K562 (cell line): Measurements from ENCODE around the gene PDK3. TPM values are rescaled to one million over a fixed set of nuclear protein-coding genes. Genes with fewer than 3 reads are reported as not detected.

Experiments
- ATAC-seq: fragments of 200-7000 bp; cut with Tn5 transposase; 3 replicates; pipeline ENCODE4 v1.9.1; 2020; ENCODE audit warnings: moderate library complexity
- BruUV-seq: library from RNA; stranded (reverse); fragments of 400-500 nt; replicated peaks from 2 replicates; lab custom pipeline; 2021; lab: Mats Ljungman, UMichigan
- CTCF ChIA-PET: fragments of 300-600 bp; formaldehyde crosslinking; extraction: SDS; loops from one replicate; lab custom pipeline; 2021; ENCODE audit warnings: low intra/inter-chr PET ratio; lab: Yijun Ruan, JAX
- POLR2A ChIA-PET: fragments of 300-600, 350-650 bp; sonication (Branson Sonifier 250); formaldehyde crosslinking; extraction: SDS; loops from one replicate; lab custom pipeline; 2021; ENCODE audit warnings: antibody characterized with exemption, inconsistent platforms; lab: Yijun Ruan, JAX
- DNase-seq, 4 experiments: peaks; one replicate each; pipeline versions ENCODE4 v3.0.0 to v3.0.0-alpha.2; 2011 to 2018; ENCODE audit warnings: low spot score in 3 of 4, mixed read lengths in 3 of 4; ENCODE audit errors: extremely low read depth in 1 of 4
- FAIRE-seq: peaks from 2 replicates; lab custom pipeline; 2011; peaks lifted over from hg19 to GRCh38; lab: Jason Lieb, UNC
- H2AFZ ChIP-seq: 2 replicates; pipeline ENCODE4 v1.6.0; 2011; ENCODE audit warnings: low read depth, low read length, control low read depth, inconsistent platforms
- H3K27ac ChIP-seq: fragments of 200-600 bp; 3 replicates; pipeline ENCODE4 v1.8.0; 2011; ENCODE audit warnings: low read depth, mild to moderate bottlenecking, control low read depth, inconsistent platforms, low read length, moderate library complexity, mixed read lengths; ENCODE audit errors: extremely low read depth
- H3K27me3 ChIP-seq, 2 experiments: fragments of 300-600 bp in 1 of 2; 2 replicates in 1 of 2; 3 replicates in 1 of 2; pipeline versions ENCODE4 v1.6.0 to v1.8.0; 2011; ENCODE audit warnings: inconsistent platforms in 2 of 2, low read length in 2 of 2, mild to moderate bottlenecking in 1 of 2, mixed read lengths in 1 of 2, moderate library complexity in 1 of 2; ENCODE audit not compliant: control insufficient read depth in 2 of 2, insufficient read depth in 2 of 2
- H3K36me3 ChIP-seq: fragments of 300-600 bp; 3 replicates; pipeline ENCODE4 v1.8.0; 2011; ENCODE audit warnings: mild to moderate bottlenecking, low read length, inconsistent platforms; ENCODE audit not compliant: control insufficient read depth, insufficient read depth
- H3K4me1 ChIP-seq, 2 experiments: fragments of 200-600 bp in 1 of 2; replicated peaks in 1 of 2; 2 replicates in 1 of 2; 3 replicates in 1 of 2; pipeline versions ENCODE4 v1.5.1 to v1.8.0; 2011; ENCODE audit warnings: inconsistent platforms in 2 of 2, low read length in 2 of 2, mild to moderate bottlenecking in 1 of 2, mixed read lengths in 1 of 2, moderate library complexity in 1 of 2; ENCODE audit not compliant: control insufficient read depth in 2 of 2, insufficient read depth in 2 of 2
- H3K4me2 ChIP-seq: 2 replicates; pipeline ENCODE4 v1.6.1; 2011; ENCODE audit warnings: low read length, control low read depth, inconsistent platforms, mixed read lengths; ENCODE audit not compliant: insufficient read depth
- H3K4me3 ChIP-seq: fragments of 200-600 bp; sonication (generic), shearing (Covaris generic); 2 replicates; pipeline ENCODE4 v1.5.1; 2016; ENCODE audit warnings: control low read depth, inconsistent platforms
- H3K79me2 ChIP-seq: fragments of 200-600 bp; 3 replicates; pipeline ENCODE4 v1.8.0; 2011; ENCODE audit warnings: low read length, inconsistent platforms; ENCODE audit not compliant: control insufficient read depth, insufficient read depth
- H3K9ac ChIP-seq, 2 experiments: 2 replicates each; pipeline versions ENCODE4 v1.6.0 to v1.6.1; 2011; ENCODE audit warnings: low read depth in 2 of 2, low read length in 2 of 2, control low read depth in 1 of 2, inconsistent platforms in 1 of 2, mild to moderate bottlenecking in 1 of 2, mixed read lengths in 1 of 2; ENCODE audit not compliant: insufficient read depth in 1 of 2
- H3K9me1 ChIP-seq: one replicate; pipeline ENCODE4 v1.6.0; 2011; ENCODE audit warnings: inconsistent platforms, mild to moderate bottlenecking, low read length, moderate library complexity; ENCODE audit not compliant: control insufficient read depth, insufficient read depth
- H3K9me3 ChIP-seq: replicated peaks from 2 replicates; pipeline ENCODE4 v1.5.1; 2011; ENCODE audit warnings: low read depth, low read length, inconsistent platforms; ENCODE audit not compliant: control insufficient read depth, insufficient read depth
- H4K20me1 ChIP-seq: replicated peaks from 2 replicates; pipeline ENCODE4 v1.6.1; 2011; ENCODE audit warnings: low read length, inconsistent platforms, mixed read lengths; ENCODE audit not compliant: control insufficient read depth, insufficient read depth
- ARID4B ChIP-seq: sonication (generic); formaldehyde crosslinking; IDR thresholded peaks from 2 replicates; pipeline ENCODE4 v1.8.0; 2022; ENCODE audit warnings: mild to moderate bottlenecking, missing genetic modification reagents
- CEBPG ChIP-seq, 3 experiments: fragments of 200-800 bp in 1 of 3; sonication (Bioruptor generic) in 1 of 3; sonication (generic) in 1 of 3; formaldehyde crosslinking in 1 of 3; IDR thresholded peaks in 2 of 3; conservative IDR thresholded peaks in 1 of 3; 2 replicates each; pipeline versions ENCODE4 v1.6.1 to v1.8.0; 2016 to 2022; ENCODE audit warnings: missing compliant biosample characterization in 2 of 3, missing genetic modification characterization in 2 of 3, mild to moderate bottlenecking in 1 of 3, missing genetic modification reagents in 1 of 3
- PHB ChIP-seq: fragments of 250-450 bp; sonication (Bioruptor Pico); IDR thresholded peaks from 2 replicates; pipeline ENCODE4 v1.5.0; 2021
- PREB ChIP-seq: sonication (generic); formaldehyde crosslinking; IDR thresholded peaks from 2 replicates; pipeline ENCODE4 v1.8.1; 2023; ENCODE audit warnings: mild to moderate bottlenecking, missing genetic modification reagents
- THAP7 ChIP-seq: fragments of 250-450 bp; sonication (Bioruptor Pico); IDR thresholded peaks from 2 replicates; pipeline ENCODE4 v1.5.0; 2021
- ZNF282 ChIP-seq: sonication (generic); formaldehyde crosslinking; IDR thresholded peaks from 2 replicates; pipeline ENCODE4 v1.8.1; 2023; ENCODE audit warnings: missing genetic modification reagents
- WGBS: fragments of 100-300 bp; shearing (Covaris generic); methylation state at CpG from one replicate; pipeline ENCODE4 v1.1.6; 2016; ENCODE audit warnings: low coverage, mixed read lengths; ENCODE audit not compliant: insufficient coverage; ENCODE audit errors: missing lambda C conversion rate; 5-methylcytosine and 5-hydroxymethylcytosine counted together
- in situ Hi-C: fragments of 300-500 bp; cut with MboI; formaldehyde crosslinking; loops from 4 replicates; pipeline ENCODE4 v1.15.0; 2018; ENCODE audit warnings: inconsistent platforms, mixed read lengths
- intact Hi-C: fragments of 100-400 bp; cut with micrococcal nuclease; formaldehyde crosslinking; loops from 2 replicates; pipeline ENCODE4 v1.14.2; 2022
- polyA plus RNA-seq, 8 experiments: library from polyadenylated mRNA; depleted of rRNA in 4 of 8; stranded (reverse) in 5 of 8; unstranded in 3 of 8; fragments of >200 nt; fragmentation: Nextera tagmentation in 2 of 8; fragmentation: Illumina TruSeq in 1 of 8; extraction: Ambion mirVana in 2 of 8; extraction: Trizol in 1 of 8; gene quantifications; 2 replicates each; pipeline versions ENCODE4 v1.2.1 to v1.2.3, GENCODE V29; 2011 to 2014; ENCODE audit warnings: inconsistent platforms in 1 of 8, missing spikeins in 1 of 8
- total RNA-seq, 7 experiments: library from RNA; depleted of rRNA in 6 of 7; stranded (reverse); fragments of >200 nt in 6 of 7; fragmentation: Illumina TruSeq in 2 of 7; extraction: Trizol in 2 of 7; gene quantifications; 2 replicates each; pipeline versions ENCODE4 v1.2.1 to v1.2.3, GENCODE V29; 2011 to 2021; ENCODE audit warnings: low replicate concordance in 1 of 7

The PDK3 gene
- total and polyA plus RNA-seq, 9 of the 15 experiments (the other 6 are each of a cell fraction or from before 2014, with no cell fraction given), result 0.20 to 4.9 (median 0.95) TPM

GRCh38 chrX:24479924-24480323 lies 14.8 kb downstream of the PDK3 start (continued):
- TF ChIP-seq THAP7 (CRISPR knock-in tag), result no peak

GRCh38 chrX:24480400-24480865 lies 15.3 kb downstream of the PDK3 start:
- H3K27me3 ChIP-seq, result peaks cover 0 to 5% of the 10 kb centered on the region in 2 experiments; a peak in 2 of 5 replicates
- POLR2A ChIA-PET, result no interaction called here

More at GRCh38 chrX:24480400-24480865, 15.3 kb downstream of the PDK3 start:
- H2AFZ ChIP-seq, result no peak overlapping the region
- H3K4me2 ChIP-seq, result no peak overlapping the region
- ATAC-seq (no peak), DNase-seq (no peak), FAIRE-seq (no peak)
- intact Hi-C loops (no loop called here), in situ Hi-C loops (no loop called here)
- no peaks in the 10 kb centered on the region for H3K79me2 ChIP-seq
- no peaks in the 10 kb centered on the region for H3K9me1 ChIP-seq
- CTCF ChIA-PET, result no interaction called here
- no peak overlapping the region for H3K27ac ChIP-seq
- no peaks in the 10 kb centered on the region for H3K4me1 ChIP-seq
- BruUV-seq, result no TSS peak
- TF ChIP-seq ZNF282 (CRISPR knock-in tag) (no peak), PHB (CRISPR knock-in tag) (no peak), THAP7 (CRISPR knock-in tag) (no peak), PREB (no peak), ARID4B (no peak), CEBPG (CRISPR knock-in tag; IDR thresholded peaks at IDR 0.05) (no peak), CEBPG (tag; conservative IDR thresholded peaks at IDR 0.05 in 1 of 2, IDR thresholded peaks at IDR 0.05 in 1 of 2) (0 out of 4 replicates have a peak, but pooled peaks of 1 of the 2 experiments have one; percentile 20)
- H3K9me3 ChIP-seq, result no peaks in the 10 kb centered on the region
- H3K4me3 ChIP-seq, result no peak overlapping the region
- no peak overlapping the region for H3K9ac ChIP-seq
- WGBS, result 3% methylated on average over 5 of the region's 5 CpGs
- no peaks in the 10 kb centered on the region for H3K36me3 ChIP-seq
- no peaks in the 10 kb centered on the region for H4K20me1 ChIP-seq
